ENCODE results near the gene PLXNB2. TPM values are rescaled to one million over a fixed set of nuclear protein-coding genes. Genes with fewer than 3 reads are reported as not detected.
A peak's percentile ranks its signal among the peaks of the same experiment; 100 is the strongest.
"Not testable (repeated sequence)": the region's sequence is repeated elsewhere in the genome, so short reads cannot be mapped to it uniquely, and the experiment has no call there.

The PLXNB2 gene
- total and polyA plus RNA-seq, 4 donors, result 41.1 to 97.3 (median 81.1) TPM

- 4% methylated on average over 22 of the region's 26 CpGs for WGBS (ENCODE audit: insufficient coverage)
- peak overlapping the region; percentile 55 for H3K4me3 ChIP-seq (ENCODE audit: low read depth, low read length)
- DNase-seq (ENCODE audit: low read depth in 4 of 6, low spot score in 6 of 6), result peak; percentile 53 to 96 (median 80)
- H3K9me3 ChIP-seq (ENCODE audit: control insufficient read depth, insufficient read depth, low read length), result no peaks in the 10 kb centered on the region
- H3K4me1 ChIP-seq (ENCODE audit: control insufficient read depth, insufficient read depth, low read length), result peaks cover 21% of the 10 kb centered on the region
- peaks cover 27% of the 10 kb centered on the region for H3K36me3 ChIP-seq (ENCODE audit: control insufficient read depth, insufficient read depth, low read length)
- H3K27ac ChIP-seq (ENCODE audit: low read depth, low read length), result peak overlapping the region; percentile 52
- no peaks in the 10 kb centered on the region for H3K27me3 ChIP-seq (ENCODE audit: control insufficient read depth, insufficient read depth, low read length)
Measured at GRCh38 chr22:50341977-50342650, 34.7 kb upstream of the PLXNB2 start.

GRCh38 chr22:50339945-50340879 lies 32.8 kb upstream of the PLXNB2 start:
- no peak for DNase-seq (ENCODE audit: low read depth in 4 of 6, low spot score in 6 of 6)
- Histone ChIP-seq H3K9me3 (ENCODE audit: control insufficient read depth, insufficient read depth, low read length) (no peaks in the 10 kb centered on the region), H3K36me3 (ENCODE audit: control insufficient read depth, insufficient read depth, low read length) (peaks cover 21% of the 10 kb centered on the region), H3K4me3 (ENCODE audit: low read depth, low read length) (no peak overlapping the region), H3K27me3 (ENCODE audit: control insufficient read depth, insufficient read depth, low read length) (no peaks in the 10 kb centered on the region), H3K4me1 (ENCODE audit: control insufficient read depth, insufficient read depth, low read length) (peaks cover 9% of the 10 kb centered on the region), H3K27ac (ENCODE audit: low read depth, low read length) (no peak overlapping the region)
- WGBS (ENCODE audit: insufficient coverage), result 72% methylated on average over 10 of the region's 12 CpGs

- H3K36me3 ChIP-seq (ENCODE audit: control insufficient read depth, insufficient read depth, low read length), result peaks cover 21% of the 10 kb centered on the region
- no peaks in the 10 kb centered on the region for H3K27me3 ChIP-seq (ENCODE audit: control insufficient read depth, insufficient read depth, low read length)
- no peaks in the 10 kb centered on the region for H3K9me3 ChIP-seq (ENCODE audit: control insufficient read depth, insufficient read depth, low read length)
- DNase-seq (ENCODE audit: low read depth in 4 of 6, low spot score in 6 of 6), result no peak
- WGBS (ENCODE audit: insufficient coverage), result 100% methylated on average over 4 of the region's 4 CpGs
- no peak overlapping the region for H3K4me3 ChIP-seq (ENCODE audit: low read depth, low read length)
- peaks cover 9% of the 10 kb centered on the region for H3K4me1 ChIP-seq (ENCODE audit: control insufficient read depth, insufficient read depth, low read length)
- H3K27ac ChIP-seq (ENCODE audit: low read depth, low read length), result no peak overlapping the region
Measured at GRCh38 chr22:50338860-50339462, 31.5 kb upstream of the PLXNB2 start.

- peaks cover 21% of the 10 kb centered on the region for H3K36me3 ChIP-seq (ENCODE audit: control insufficient read depth, insufficient read depth, low read length)
- H3K9me3 ChIP-seq (ENCODE audit: control insufficient read depth, insufficient read depth, low read length), result no peaks in the 10 kb centered on the region
- peaks cover 9% of the 10 kb centered on the region for H3K4me1 ChIP-seq (ENCODE audit: control insufficient read depth, insufficient read depth, low read length)
- DNase-seq (ENCODE audit: low read depth in 4 of 6, low spot score in 6 of 6), result no peak
- no peak overlapping the region for H3K4me3 ChIP-seq (ENCODE audit: low read depth, low read length)
- H3K27ac ChIP-seq (ENCODE audit: low read depth, low read length), result no peak overlapping the region
- 99% methylated on average over 5 of the region's 5 CpGs for WGBS (ENCODE audit: insufficient coverage)
- no peaks in the 10 kb centered on the region for H3K27me3 ChIP-seq (ENCODE audit: control insufficient read depth, insufficient read depth, low read length)
Measured at GRCh38 chr22:50338042-50338573, 30.7 kb upstream of the PLXNB2 start.

- no peak overlapping the region for H3K27ac ChIP-seq (ENCODE audit: low read depth, low read length)
- H3K4me1 ChIP-seq (ENCODE audit: control insufficient read depth, insufficient read depth, low read length), result peaks cover 8% of the 10 kb centered on the region
- H3K9me3 ChIP-seq (ENCODE audit: control insufficient read depth, insufficient read depth, low read length), result no peaks in the 10 kb centered on the region
- no peak for DNase-seq (ENCODE audit: low read depth in 4 of 6, low spot score in 6 of 6)
- peaks cover 21% of the 10 kb centered on the region for H3K36me3 ChIP-seq (ENCODE audit: control insufficient read depth, insufficient read depth, low read length)
- H3K27me3 ChIP-seq (ENCODE audit: control insufficient read depth, insufficient read depth, low read length), result no peaks in the 10 kb centered on the region
- no peak overlapping the region for H3K4me3 ChIP-seq (ENCODE audit: low read depth, low read length)
- WGBS (ENCODE audit: insufficient coverage), result 94% methylated on average over 13 of the region's 13 CpGs
Measured at GRCh38 chr22:50337262-50338041, 30.0 kb upstream of the PLXNB2 start.

GRCh38 chr22:50334433-50334832 lies 27.0 kb upstream of the PLXNB2 start:
- not testable (repeated sequence) for H3K9me3 ChIP-seq (ENCODE audit: control insufficient read depth, insufficient read depth, low read length); H3K4me3 ChIP-seq (ENCODE audit: low read depth, low read length); DNase-seq (ENCODE audit: low read depth in 4 of 6, low spot score in 6 of 6); H3K4me1 ChIP-seq (ENCODE audit: control insufficient read depth, insufficient read depth, low read length); H3K27me3 ChIP-seq (ENCODE audit: control insufficient read depth, insufficient read depth, low read length); H3K27ac ChIP-seq (ENCODE audit: low read depth, low read length)
- peaks cover 19% of the 10 kb centered on the region for H3K36me3 ChIP-seq (ENCODE audit: control insufficient read depth, insufficient read depth, low read length)
- 96% methylated on average over 3 of the region's 5 CpGs for WGBS (ENCODE audit: insufficient coverage)

GRCh38 chr22:50329236-50329635 lies 21.8 kb upstream of the PLXNB2 start:
- Histone ChIP-seq H3K4me1 (ENCODE audit: control insufficient read depth, insufficient read depth, low read length) (peaks cover 24% of the 10 kb centered on the region), H3K36me3 (ENCODE audit: control insufficient read depth, insufficient read depth, low read length) (peaks cover 2% of the 10 kb centered on the region), H3K27me3 (ENCODE audit: control insufficient read depth, insufficient read depth, low read length) (no peaks in the 10 kb centered on the region), H3K27ac (ENCODE audit: low read depth, low read length) (no peak overlapping the region), H3K4me3 (ENCODE audit: low read depth, low read length) (no peak overlapping the region), H3K9me3 (ENCODE audit: control insufficient read depth, insufficient read depth, low read length) (no peaks in the 10 kb centered on the region)
- no peak for DNase-seq (ENCODE audit: low read depth in 4 of 6, low spot score in 6 of 6)
- 95% methylated on average over 4 of the region's 6 CpGs for WGBS (ENCODE audit: insufficient coverage)

GRCh38 chr22:50327711-50328019 lies 20.2 kb upstream of the PLXNB2 start:
- H3K4me1 ChIP-seq (ENCODE audit: control insufficient read depth, insufficient read depth, low read length), result peaks cover 24% of the 10 kb centered on the region
- no peaks in the 10 kb centered on the region for H3K9me3 ChIP-seq (ENCODE audit: control insufficient read depth, insufficient read depth, low read length)
- H3K36me3 ChIP-seq (ENCODE audit: control insufficient read depth, insufficient read depth, low read length), result peaks cover 7% of the 10 kb centered on the region
- H3K27me3 ChIP-seq (ENCODE audit: control insufficient read depth, insufficient read depth, low read length), result no peaks in the 10 kb centered on the region
- peak overlapping the region; percentile 64 for H3K27ac ChIP-seq (ENCODE audit: low read depth, low read length)
- WGBS (ENCODE audit: insufficient coverage), result 70% methylated on average over 19 of the region's 22 CpGs
- peak overlapping the region; percentile 60 for H3K4me3 ChIP-seq (ENCODE audit: low read depth, low read length)
- DNase-seq (ENCODE audit: low read depth in 4 of 6, low spot score in 6 of 6), result no peak
